Measurements from ENCODE around the gene C4orf50.

C4orf50 gene

DNA sequence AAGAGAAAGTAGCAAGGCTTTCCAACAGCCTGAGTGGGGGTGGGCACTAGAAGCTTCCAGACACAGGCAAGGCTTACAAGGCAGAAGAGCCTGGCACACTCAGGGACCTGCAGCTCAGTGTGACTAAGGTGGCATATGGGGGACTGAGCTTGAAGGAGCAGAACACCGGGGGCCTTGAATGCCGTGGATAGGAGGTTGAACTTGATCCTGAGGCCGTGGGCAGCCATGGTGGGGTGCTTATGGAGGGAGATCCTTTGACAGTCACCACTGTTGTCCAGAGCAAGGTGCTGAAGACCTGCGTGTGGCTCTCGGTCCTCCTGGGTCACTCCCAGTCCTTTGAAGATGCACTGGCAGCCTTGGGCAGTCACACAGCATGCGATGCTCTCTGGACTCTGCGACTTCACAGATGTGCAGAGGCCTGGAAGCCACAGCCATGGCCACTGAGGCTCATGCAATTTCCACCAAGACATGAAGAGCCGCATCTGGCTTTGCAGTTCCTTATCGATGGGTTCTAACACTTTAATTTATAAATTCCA, 18.3 kb downstream of the C4orf50 start:
- no peaks in the 10 kb centered on the region for H3K9me3 ChIP-seq (ENCODE audit: low read length)
- no peaks in the 10 kb centered on the region for H3K9me2 ChIP-seq (ENCODE audit: low read depth, low read length)
- H3K4me3 ChIP-seq (ENCODE audit: low read depth, low read length, poor library complexity, severe bottlenecking) = no peak overlapping the region
- no peaks in the 10 kb centered on the region for H3F3A ChIP-seq (ENCODE audit: insufficient read depth, low read length)
- H3K27me3 ChIP-seq (ENCODE audit: insufficient read depth, low read length) = no peaks in the 10 kb centered on the region
- H4K20me1 ChIP-seq (ENCODE audit: insufficient read depth, low read length) = no peaks in the 10 kb centered on the region
- no peaks in the 10 kb centered on the region for H3K36me3 ChIP-seq (ENCODE audit: insufficient read depth, low read length)
- no peak overlapping the region for H3K27ac ChIP-seq (ENCODE audit: low read depth, low read length, poor library complexity, severe bottlenecking)
- H3K79me2 ChIP-seq (ENCODE audit: insufficient read depth, low read length) = no peaks in the 10 kb centered on the region
- H3K4me1 ChIP-seq (ENCODE audit: insufficient read depth, low read length, severe bottlenecking) = no peaks in the 10 kb centered on the region
- no peak overlapping the region for H2AFZ ChIP-seq (ENCODE audit: low read length)
- no peak overlapping the region for H3K4me2 ChIP-seq (ENCODE audit: low read length)
- no peak for TF ChIP-seq EZH2 (IDR thresholded peaks at IDR 0.05; ENCODE audit: borderline replicate concordance, low read length)
- TF ChIP-seq, protein P1, sequence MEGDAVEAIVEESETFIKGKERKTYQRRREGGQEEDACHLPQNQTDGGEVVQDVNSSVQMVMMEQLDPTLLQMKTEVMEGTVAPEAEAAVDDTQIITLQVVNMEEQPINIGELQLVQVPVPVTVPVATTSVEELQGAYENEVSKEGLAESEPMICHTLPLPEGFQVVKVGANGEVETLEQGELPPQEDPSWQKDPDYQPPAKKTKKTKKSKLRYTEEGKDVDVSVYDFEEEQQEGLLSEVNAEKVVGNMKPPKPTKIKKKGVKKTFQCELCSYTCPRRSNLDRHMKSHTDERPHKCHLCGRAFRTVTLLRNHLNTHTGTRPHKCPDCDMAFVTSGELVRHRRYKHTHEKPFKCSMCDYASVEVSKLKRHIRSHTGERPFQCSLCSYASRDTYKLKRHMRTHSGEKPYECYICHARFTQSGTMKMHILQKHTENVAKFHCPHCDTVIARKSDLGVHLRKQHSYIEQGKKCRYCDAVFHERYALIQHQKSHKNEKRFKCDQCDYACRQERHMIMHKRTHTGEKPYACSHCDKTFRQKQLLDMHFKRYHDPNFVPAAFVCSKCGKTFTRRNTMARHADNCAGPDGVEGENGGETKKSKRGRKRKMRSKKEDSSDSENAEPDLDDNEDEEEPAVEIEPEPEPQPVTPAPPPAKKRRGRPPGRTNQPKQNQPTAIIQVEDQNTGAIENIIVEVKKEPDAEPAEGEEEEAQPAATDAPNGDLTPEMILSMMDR (IDR thresholded peaks at IDR 0.05; ENCODE audit: low read length) = no peak
- H3K9ac ChIP-seq (ENCODE audit: low read length) = no peak overlapping the region

DNA sequence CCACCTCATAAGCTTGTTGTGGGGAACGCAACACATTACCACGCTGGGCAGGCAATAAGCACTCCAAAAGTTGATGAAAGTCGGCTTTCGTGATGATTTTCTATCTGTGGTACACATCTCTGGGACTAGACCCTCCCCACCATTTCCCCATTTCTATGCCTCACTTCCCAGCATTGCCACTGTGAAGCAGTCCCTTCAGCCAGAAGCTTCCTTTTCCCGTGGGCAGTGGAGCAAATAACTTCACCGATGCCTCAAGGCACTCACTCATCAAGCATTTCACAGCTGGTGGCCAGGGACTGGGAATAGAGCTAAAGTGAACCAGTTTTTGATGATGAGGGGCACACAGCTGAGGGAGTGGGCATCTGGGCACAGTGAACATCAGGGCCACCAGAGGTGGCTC, 18.9 kb downstream of the C4orf50 start:
- Histone ChIP-seq H3K9ac (ENCODE audit: low read length) (no peak overlapping the region), H4K20me1 (ENCODE audit: insufficient read depth, low read length) (no peaks in the 10 kb centered on the region), H3K27me3 (ENCODE audit: insufficient read depth, low read length) (no peaks in the 10 kb centered on the region), H3K4me1 (ENCODE audit: insufficient read depth, low read length, severe bottlenecking) (no peaks in the 10 kb centered on the region), H3K4me2 (ENCODE audit: low read length) (no peak overlapping the region), H2AFZ (ENCODE audit: low read length) (no peak overlapping the region), H3K36me3 (ENCODE audit: insufficient read depth, low read length) (no peaks in the 10 kb centered on the region), H3K79me2 (ENCODE audit: insufficient read depth, low read length) (no peaks in the 10 kb centered on the region), H3F3A (ENCODE audit: insufficient read depth, low read length) (no peaks in the 10 kb centered on the region), H3K9me2 (ENCODE audit: low read depth, low read length) (no peaks in the 10 kb centered on the region), H3K27ac (ENCODE audit: low read depth, low read length, poor library complexity, severe bottlenecking) (no peak overlapping the region), H3K9me3 (ENCODE audit: low read length) (no peaks in the 10 kb centered on the region), H3K4me3 (ENCODE audit: low read depth, low read length, poor library complexity, severe bottlenecking) (no peak overlapping the region)
- TF ChIP-seq, protein P1 (IDR thresholded peaks at IDR 0.05; ENCODE audit: low read length) = no peak
- TF ChIP-seq EZH2 (IDR thresholded peaks at IDR 0.05; ENCODE audit: borderline replicate concordance, low read length) = no peak

DNA sequence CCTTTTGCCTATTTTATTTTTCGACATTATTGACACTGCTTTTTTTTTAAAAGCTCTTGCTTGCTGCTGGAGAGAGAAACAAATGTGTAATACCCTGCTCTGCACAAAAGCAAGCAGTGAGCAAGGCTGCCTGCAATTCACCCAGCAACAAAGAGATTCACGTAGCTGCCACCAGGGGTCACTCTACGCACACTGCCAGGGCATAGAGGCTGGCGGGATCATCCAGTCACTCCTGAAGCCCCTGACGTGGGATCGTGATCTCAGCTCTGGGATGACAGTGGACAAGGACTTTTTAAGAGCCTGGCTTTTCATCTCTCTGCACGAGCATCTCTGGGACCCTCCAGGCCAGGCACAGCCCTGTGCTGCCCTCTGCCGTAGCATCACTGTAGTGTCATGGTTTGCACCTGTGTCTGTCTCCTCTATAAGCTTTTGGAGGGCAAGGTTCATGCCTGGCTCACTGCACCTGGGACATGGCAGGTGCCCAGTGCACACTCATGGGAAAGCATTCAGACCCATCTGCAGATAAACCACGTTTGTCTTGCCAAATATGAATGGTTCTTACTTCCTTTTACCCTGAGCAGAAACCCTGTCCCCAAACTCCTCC, 19.8 kb downstream of the C4orf50 start:
- Histone ChIP-seq H3K9me3 (ENCODE audit: low read length) (no peaks in the 10 kb centered on the region), H2AFZ (ENCODE audit: low read length) (no peak overlapping the region), H3K27me3 (ENCODE audit: insufficient read depth, low read length) (no peaks in the 10 kb centered on the region), H3K4me2 (ENCODE audit: low read length) (no peak overlapping the region), H4K20me1 (ENCODE audit: insufficient read depth, low read length) (no peaks in the 10 kb centered on the region), H3K27ac (ENCODE audit: low read depth, low read length, poor library complexity, severe bottlenecking) (no peak overlapping the region), H3K36me3 (ENCODE audit: insufficient read depth, low read length) (no peaks in the 10 kb centered on the region), H3F3A (ENCODE audit: insufficient read depth, low read length) (no peaks in the 10 kb centered on the region), H3K79me2 (ENCODE audit: insufficient read depth, low read length) (no peaks in the 10 kb centered on the region), H3K4me3 (ENCODE audit: low read depth, low read length, poor library complexity, severe bottlenecking) (no peak overlapping the region), H3K9me2 (ENCODE audit: low read depth, low read length) (no peaks in the 10 kb centered on the region), H3K4me1 (ENCODE audit: insufficient read depth, low read length, severe bottlenecking) (no peaks in the 10 kb centered on the region), H3K9ac (ENCODE audit: low read length) (no peak overlapping the region)
- TF ChIP-seq EZH2 (IDR thresholded peaks at IDR 0.05; ENCODE audit: borderline replicate concordance, low read length) = no peak
- TF ChIP-seq, protein P1 (IDR thresholded peaks at IDR 0.05; ENCODE audit: low read length) = peak; percentile 82

Data from OCI-LY1 (cell line).